Measurements from ENCODE around the gene LMF2.

The LMF2 gene

GRCh38 chr22:50461536-50461935 lies 46.0 kb downstream of the LMF2 start:
- DNase-seq: no peak

- DNase-seq: no peak
Observed at GRCh38 chr22:50460938-50461337, 46.6 kb downstream of the LMF2 start.

GRCh38 chr22:50459496-50460140 lies 47.9 kb downstream of the LMF2 start:
- DNase-seq: no peak

GRCh38 chr22:50459016-50459415 lies 48.5 kb downstream of the LMF2 start:
- DNase-seq: no peak

GRCh38 chr22:50456466-50457234 lies 50.9 kb downstream of the LMF2 start:
- no peak for DNase-seq

- DNase-seq: no peak
Observed at GRCh38 chr22:50456026-50456425, 51.5 kb downstream of the LMF2 start.

GRCh38 chr22:50455201-50455600 lies 52.3 kb downstream of the LMF2 start:
- DNase-seq: no peak

GRCh38 chr22:50454556-50455075 lies 52.9 kb downstream of the LMF2 start:
- no peak for DNase-seq

Measured in CD4-positive, alpha-beta T cell treated with Interleukin-4 for 1 hour (primary cell).